Parathyroid adenoma (tissue), 2 donors: Measurements from ENCODE around the gene GRM7.

Experiments
- H2AFZ ChIP-seq: fragments of 300-600 bp; sonication (generic); one replicate; pipeline ENCODE4 v1.7.0; 2017; ENCODE audit warnings: antibody characterized with exemption, mild to moderate bottlenecking
- H3K27ac ChIP-seq: fragments of 300-600 bp; sonication (generic); one replicate; pipeline ENCODE4 v1.7.0; 2017
- H3K27me3 ChIP-seq: fragments of 300-600 bp; sonication (generic); one replicate; pipeline ENCODE4 v1.7.0; 2017; ENCODE audit warnings: low read length; ENCODE audit not compliant: control insufficient read depth, insufficient read depth
- H3K36me3 ChIP-seq: fragments of 300-600 bp; sonication (generic); one replicate; pipeline ENCODE4 v1.7.0; 2017; ENCODE audit warnings: low read length; ENCODE audit not compliant: control insufficient read depth, insufficient read depth
- H3K4me1 ChIP-seq: fragments of 300-600 bp; sonication (generic); one replicate; pipeline ENCODE4 v1.7.0; 2017; ENCODE audit warnings: control low read depth
- H3K4me2 ChIP-seq: fragments of 300-600 bp; sonication (generic); one replicate; pipeline ENCODE4 v1.7.0; 2017; ENCODE audit warnings: low read length
- H3K4me3 ChIP-seq: fragments of 300-600 bp; sonication (generic); one replicate; pipeline ENCODE4 v1.7.0; 2017; ENCODE audit warnings: low read depth, low read length
- H3K79me2 ChIP-seq: fragments of 300-600 bp; sonication (generic); one replicate; pipeline ENCODE4 v1.7.0; 2017; ENCODE audit warnings: control low read depth
- H3K9ac ChIP-seq: fragments of 300-600 bp; sonication (generic); one replicate; pipeline ENCODE4 v1.7.0; 2017; ENCODE audit warnings: mild to moderate bottlenecking
- H3K9me3 ChIP-seq: fragments of 300-600 bp; sonication (generic); one replicate; pipeline ENCODE4 v1.7.0; 2017; ENCODE audit warnings: low read length; ENCODE audit not compliant: control insufficient read depth
- TF ChIP-seq, protein P1 (sequence below): fragments of 300-600 bp; sonication (generic); IDR thresholded peaks from one replicate; pipeline ENCODE4 v1.7.0; 2017; ENCODE audit warnings: antibody characterized with exemption, mild to moderate bottlenecking
- donor health status: primary hyperparathyroidism.

Gene GRM7

DNA sequence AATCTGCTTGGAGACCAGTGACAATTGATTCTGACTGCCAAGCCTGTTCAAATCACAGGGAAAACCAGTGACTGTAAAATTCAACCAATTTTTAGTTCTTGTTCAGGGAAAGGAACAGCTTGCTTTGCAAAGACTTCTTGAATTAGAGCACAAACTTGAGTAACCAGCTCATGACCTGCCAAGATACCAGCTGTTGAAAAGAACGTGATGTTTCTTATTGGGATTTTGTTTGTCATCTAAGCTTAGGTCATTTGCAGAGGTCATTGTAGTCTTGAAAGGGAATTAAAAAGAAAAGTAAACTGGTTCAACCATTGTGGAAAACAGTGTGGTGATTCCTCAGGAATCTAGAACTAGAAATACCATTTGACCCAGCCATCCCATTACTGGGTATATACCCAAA, 428.2 kb downstream of the GRM7 start:
- Histone ChIP-seq H3K9me3 (no peaks in the 10 kb centered on the region), H3K4me1 (no peaks in the 10 kb centered on the region), H2AFZ (no peak overlapping the region), H3K4me3 (no peak overlapping the region), H3K36me3 (no peaks in the 10 kb centered on the region), H3K79me2 (no peaks in the 10 kb centered on the region), H3K4me2 (no peak overlapping the region), H3K27me3 (no peaks in the 10 kb centered on the region), H3K27ac (no peak overlapping the region), H3K9ac (no peak overlapping the region)
- TF ChIP-seq, protein P1, sequence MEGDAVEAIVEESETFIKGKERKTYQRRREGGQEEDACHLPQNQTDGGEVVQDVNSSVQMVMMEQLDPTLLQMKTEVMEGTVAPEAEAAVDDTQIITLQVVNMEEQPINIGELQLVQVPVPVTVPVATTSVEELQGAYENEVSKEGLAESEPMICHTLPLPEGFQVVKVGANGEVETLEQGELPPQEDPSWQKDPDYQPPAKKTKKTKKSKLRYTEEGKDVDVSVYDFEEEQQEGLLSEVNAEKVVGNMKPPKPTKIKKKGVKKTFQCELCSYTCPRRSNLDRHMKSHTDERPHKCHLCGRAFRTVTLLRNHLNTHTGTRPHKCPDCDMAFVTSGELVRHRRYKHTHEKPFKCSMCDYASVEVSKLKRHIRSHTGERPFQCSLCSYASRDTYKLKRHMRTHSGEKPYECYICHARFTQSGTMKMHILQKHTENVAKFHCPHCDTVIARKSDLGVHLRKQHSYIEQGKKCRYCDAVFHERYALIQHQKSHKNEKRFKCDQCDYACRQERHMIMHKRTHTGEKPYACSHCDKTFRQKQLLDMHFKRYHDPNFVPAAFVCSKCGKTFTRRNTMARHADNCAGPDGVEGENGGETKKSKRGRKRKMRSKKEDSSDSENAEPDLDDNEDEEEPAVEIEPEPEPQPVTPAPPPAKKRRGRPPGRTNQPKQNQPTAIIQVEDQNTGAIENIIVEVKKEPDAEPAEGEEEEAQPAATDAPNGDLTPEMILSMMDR, result no peak

- Histone ChIP-seq H3K4me1 (no peaks in the 10 kb centered on the region), H3K9ac (no peak overlapping the region), H3K9me3 (no peaks in the 10 kb centered on the region), H2AFZ (no peak overlapping the region), H3K4me2 (no peak overlapping the region), H3K79me2 (no peaks in the 10 kb centered on the region), H3K27ac (no peak overlapping the region), H3K27me3 (no peaks in the 10 kb centered on the region), H3K4me3 (no peak overlapping the region), H3K36me3 (no peaks in the 10 kb centered on the region)
- TF ChIP-seq, protein P1, result no peak
These were observed 429.3 kb downstream of the GRM7 start for GRCh38 chr3:7290077-7290825.

- Histone ChIP-seq H3K27me3 (no peaks in the 10 kb centered on the region), H3K4me2 (no peak overlapping the region), H3K9ac (no peak overlapping the region), H3K79me2 (no peaks in the 10 kb centered on the region), H3K9me3 (no peaks in the 10 kb centered on the region), H3K36me3 (no peaks in the 10 kb centered on the region), H3K4me3 (no peak overlapping the region), H3K27ac (no peak overlapping the region), H2AFZ (no peak overlapping the region), H3K4me1 (no peaks in the 10 kb centered on the region)
- TF ChIP-seq, protein P1, result no peak
These were observed 431.4 kb downstream of the GRM7 start for GRCh38 chr3:7292362-7292761.

DNA sequence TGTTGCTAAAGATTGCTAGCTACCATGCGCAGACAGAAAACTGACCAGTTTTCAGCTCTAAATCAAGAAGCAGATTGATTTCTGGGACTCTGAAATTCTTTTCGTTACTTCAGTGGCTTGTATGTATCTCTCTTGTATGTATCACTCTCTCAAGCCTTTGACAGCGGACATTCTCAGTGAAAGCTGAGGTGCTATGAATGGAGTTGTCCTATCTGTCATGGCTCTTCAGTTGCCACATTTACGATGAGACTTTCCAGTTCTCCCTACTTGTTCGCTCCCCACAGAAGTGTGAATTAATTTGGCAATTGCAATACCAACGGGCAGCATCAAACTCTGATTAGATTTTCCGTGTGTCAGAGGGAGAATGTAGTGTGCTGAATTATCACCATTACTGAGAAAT, 432.4 kb downstream of the GRM7 start:
- H3K9me3 ChIP-seq, result no peaks in the 10 kb centered on the region
- TF ChIP-seq, protein P1, result no peak
- H3K79me2 ChIP-seq, result no peaks in the 10 kb centered on the region
- no peak overlapping the region for H3K27ac ChIP-seq
- H3K9ac ChIP-seq, result no peak overlapping the region
- no peak overlapping the region for H2AFZ ChIP-seq
- H3K27me3 ChIP-seq, result no peaks in the 10 kb centered on the region
- no peaks in the 10 kb centered on the region for H3K4me1 ChIP-seq
- H3K4me3 ChIP-seq, result no peak overlapping the region
- no peak overlapping the region for H3K4me2 ChIP-seq
- no peaks in the 10 kb centered on the region for H3K36me3 ChIP-seq

DNA sequence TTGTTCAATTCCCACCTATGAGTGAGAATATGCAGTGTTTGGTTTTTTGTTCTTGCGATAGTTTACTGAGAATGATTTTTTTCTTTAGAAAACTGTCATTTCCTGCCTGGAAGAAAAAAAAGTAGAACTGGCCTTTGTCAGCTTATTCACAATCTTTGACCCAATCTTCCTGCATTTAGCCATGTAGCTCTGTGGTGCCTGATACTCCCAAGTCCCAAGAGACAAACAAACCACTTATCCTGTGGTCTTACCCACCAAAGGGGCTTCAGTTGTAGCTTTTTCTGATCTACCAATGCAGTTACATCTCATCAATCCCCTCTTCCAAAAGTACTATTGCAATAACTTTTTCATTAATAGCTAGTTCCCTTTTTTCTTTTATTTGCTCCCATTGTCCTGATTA, 444.6 kb downstream of the GRM7 start:
- no peak overlapping the region for H3K4me3 ChIP-seq
- no peaks in the 10 kb centered on the region for H3K27me3 ChIP-seq
- no peak overlapping the region for H3K4me2 ChIP-seq
- no peak overlapping the region for H3K27ac ChIP-seq
- H3K9me3 ChIP-seq, result no peaks in the 10 kb centered on the region
- no peaks in the 10 kb centered on the region for H3K4me1 ChIP-seq
- H3K36me3 ChIP-seq, result no peaks in the 10 kb centered on the region
- H3K79me2 ChIP-seq, result no peaks in the 10 kb centered on the region
- no peak overlapping the region for H3K9ac ChIP-seq
- H2AFZ ChIP-seq, result no peak overlapping the region
- TF ChIP-seq, protein P1, result no peak
